HCT116 (cell line): ENCODE measurements around the gene TOR1AIP2. TPM values are rescaled to one million over a fixed set of nuclear protein-coding genes. Genes with fewer than 3 reads are reported as not detected.
"Not testable (repeated sequence)": the region's sequence is repeated elsewhere in the genome, so short reads cannot be mapped to it uniquely, and the experiment has no call there.

Source experiments
- ATAC-seq: fragments of 200-7000 bp; cut with Tn5 transposase; 2 replicates; pipeline ENCODE4 v1.9.1; 2020; ENCODE audit warnings: mild to moderate bottlenecking, moderate library complexity
- BruUV-seq: library from RNA; stranded (reverse); fragments of 400-500 nt; replicated peaks from 2 replicates; lab custom pipeline; 2021; lab: Mats Ljungman, UMichigan
- CTCF ChIA-PET: fragments of 300-600 bp; sonication (Branson Sonifier 250); formaldehyde crosslinking; loops from one replicate; lab custom pipeline; 2021; ENCODE audit warnings: antibody characterized with exemption; lab: Charles Lee
- POLR2A ChIA-PET: fragments of 300-600, 350-600 bp; sonication (Branson Sonifier 250); formaldehyde crosslinking; loops from one replicate; lab custom pipeline; 2021; ENCODE audit warnings: antibody characterized with exemption; lab: Charles Lee
- RAD21 ChIA-PET, 2 experiments: fragments of 300-600 bp; sonication (Branson Sonifier 250); formaldehyde crosslinking; loops; one replicate each; lab custom pipeline; 2023; ENCODE audit warnings: low total read pairs in 2 of 2; ENCODE audit not compliant: uncharacterized antibody in 2 of 2, unreplicated experiment in 2 of 2, low non-redundant PET in 1 of 2; lab: Charles Lee
- DNase-seq: peaks from one replicate; pipeline ENCODE4 v3.0.0-alpha.2; 2010; ENCODE audit warnings: low read depth, low spot score
- H2AFZ ChIP-seq: fragments of 200-600 bp; shearing (Covaris generic), sonication (generic); 2 replicates; pipeline ENCODE4 v1.6.1; 2017; ENCODE audit warnings: low read depth, mixed run types, mixed read lengths, antibody characterized with exemption, low read length; ENCODE audit not compliant: poor library complexity, severe bottlenecking
- H3K27ac ChIP-seq: 2 replicates; pipeline ENCODE4 v1.5.1; 2012; ENCODE audit warnings: low read depth, low read length
- H3K27me3 ChIP-seq: fragments of 200-600 bp; sonication (generic); 2 replicates; pipeline ENCODE4 v1.6.1; 2016; ENCODE audit warnings: mixed run types, low read length, mixed read lengths; ENCODE audit not compliant: insufficient read depth
- H3K36me3 ChIP-seq, 2 experiments: fragments of 200-500 bp in 1 of 2; fragments of 200-600 bp in 1 of 2; sonication (Bioruptor generic) in 1 of 2; sonication (generic) in 1 of 2; 2 replicates each; pipeline versions ENCODE4 v1.5.1 to v1.6.1; 2014 to 2016; ENCODE audit warnings: low read length in 2 of 2, inconsistent platforms in 1 of 2, mixed read lengths in 1 of 2, mixed run types in 1 of 2; ENCODE audit not compliant: insufficient read depth in 2 of 2, control insufficient read depth in 1 of 2
- H3K4me1 ChIP-seq, 2 experiments: fragments of 200-600 bp in 1 of 2; sonication (generic) in 1 of 2; 2 replicates each; pipeline versions ENCODE4 v1.5.1 to v1.6.1; 2012 to 2017; ENCODE audit warnings: low read length in 2 of 2, inconsistent platforms in 1 of 2, mild to moderate bottlenecking in 1 of 2, mixed read lengths in 1 of 2, mixed run types in 1 of 2, moderate library complexity in 1 of 2; ENCODE audit not compliant: insufficient read depth in 2 of 2, control insufficient read depth in 1 of 2
- H3K4me2 ChIP-seq: fragments of 200-600 bp; sonication (generic); 2 replicates; pipeline ENCODE4 v1.6.1; 2017; ENCODE audit warnings: mixed run types, low read length, mixed read lengths
- H3K4me3 ChIP-seq, 2 experiments: fragments of 200-600 bp in 1 of 2; sonication (generic) in 1 of 2; replicated peaks in 1 of 2; 2 replicates each; pipeline ENCODE4 v1.5.1; 2011 to 2016; ENCODE audit warnings: low read length in 2 of 2, control low read depth in 1 of 2, low read depth in 1 of 2, mild to moderate bottlenecking in 1 of 2, mixed read lengths in 1 of 2, mixed run types in 1 of 2
- H3K79me2 ChIP-seq: fragments of 200-600 bp; sonication (generic); 2 replicates; pipeline ENCODE4 v1.6.1; 2017; ENCODE audit warnings: mild to moderate bottlenecking, mixed run types, low read length, moderate library complexity, mixed read lengths; ENCODE audit not compliant: insufficient read depth
- H3K9ac ChIP-seq: fragments of 200-600 bp; sonication (generic); 2 replicates; pipeline ENCODE4 v1.6.1; 2016; ENCODE audit warnings: low read length, mixed read lengths
- H3K9me2 ChIP-seq: fragments of 200-600 bp; sonication (generic), shearing (Covaris generic); 2 replicates; pipeline ENCODE4 v1.6.1; 2017; ENCODE audit warnings: mixed run types, mild to moderate bottlenecking, moderate library complexity; ENCODE audit not compliant: insufficient read depth
- H3K9me3 ChIP-seq, 2 experiments: fragments of 200-500 bp in 1 of 2; fragments of 200-600 bp in 1 of 2; sonication (Bioruptor generic) in 1 of 2; sonication (generic) in 1 of 2; 2 replicates each; pipeline ENCODE4 v1.6.1; 2014 to 2017; ENCODE audit warnings: low read length in 2 of 2, mixed read lengths in 2 of 2, inconsistent platforms in 1 of 2, low read depth in 1 of 2, mild to moderate bottlenecking in 1 of 2, mixed run types in 1 of 2, moderate library complexity in 1 of 2; ENCODE audit not compliant: control insufficient read depth in 1 of 2, insufficient read depth in 1 of 2
- H4K20me1 ChIP-seq: fragments of 200-600 bp; sonication (generic), shearing (Covaris generic); 2 replicates; pipeline ENCODE4 v1.6.1; 2017; ENCODE audit warnings: mixed run types, mild to moderate bottlenecking, moderate library complexity; ENCODE audit not compliant: insufficient read depth
- CEBPB ChIP-seq: IDR thresholded peaks from 2 replicates; pipeline ENCODE4 v1.6.1; 2012; ENCODE audit warnings: low read depth
- RAD21 ChIP-seq: IDR thresholded peaks from 2 replicates; pipeline ENCODE4 v1.6.1; 2012; ENCODE audit warnings: low read depth, mild to moderate bottlenecking
- SIN3A ChIP-seq: IDR thresholded peaks from 2 replicates; pipeline ENCODE4 v1.6.1; 2012; ENCODE audit warnings: low read depth
- SRF ChIP-seq: IDR thresholded peaks from 2 replicates; pipeline ENCODE4 v1.6.1; 2012; ENCODE audit warnings: low read depth
- intact Hi-C: fragments of 100-400 bp; cut with micrococcal nuclease; formaldehyde crosslinking; loops from 2 replicates; pipeline ENCODE4 v1.10.0; 2022
- total RNA-seq: library from RNA; stranded (reverse); gene quantifications from one replicate; pipeline ENCODE4 v1.2.1, GENCODE V29; 2021; ENCODE audit not compliant: unreplicated experiment

Gene TOR1AIP2
- total RNA-seq, 1 experiment from 2014 or later, result 106 TPM

GRCh38 chr1:179836686-179837445 is 40.7 kb downstream of the TOR1AIP2 start:
- RAD21 ChIA-PET, result not testable (repeated sequence)

GRCh38 chr1:179831852-179832699 is 45.5 kb downstream of the TOR1AIP2 start:
- no peak overlapping the region for H3K4me2 ChIP-seq
- H3K9ac ChIP-seq, result no peak overlapping the region
- H3K79me2 ChIP-seq, result no peaks in the 10 kb centered on the region
- POLR2A ChIA-PET, result no interaction called here
- H4K20me1 ChIP-seq, result no peaks in the 10 kb centered on the region
- intact Hi-C loops, result no loop called here
- ATAC-seq (no peak), DNase-seq (no peak)
- H3K4me1 ChIP-seq, result peaks cover 0 to 6% of the 10 kb centered on the region in 2 experiments; a peak in 1 of 4 replicates
- H3K9me2 ChIP-seq, result no peaks in the 10 kb centered on the region
- no peaks in the 10 kb centered on the region for H3K27me3 ChIP-seq
- H3K4me3 ChIP-seq, result no peak overlapping the region
- no peaks in the 10 kb centered on the region for H3K36me3 ChIP-seq
- no peak overlapping the region for H2AFZ ChIP-seq
- BruUV-seq, result no TSS peak
- no peaks in the 10 kb centered on the region for H3K9me3 ChIP-seq
- RAD21 ChIA-PET, result no interaction called here
- TF ChIP-seq SIN3A (no peak), SRF (no peak), RAD21 (no peak), CEBPB (no peak)
- no peak overlapping the region for H3K27ac ChIP-seq
- CTCF ChIA-PET, result interaction anchor here (1.0 kb wide), 1 partner anchor 17 kb away, joined by 3 read pairs; no protein-coding TSS in a partner anchor

More at GRCh38 chr1:179836686-179837445, 40.7 kb downstream of the TOR1AIP2 start:
- POLR2A ChIA-PET, ATAC-seq, BruUV-seq, H3K4me2 ChIP-seq, H3K9me2 ChIP-seq, H3K27ac ChIP-seq, H3K79me2 ChIP-seq, H3K4me1 ChIP-seq, H3K9ac ChIP-seq, intact Hi-C loops, H2AFZ ChIP-seq, H3K4me3 ChIP-seq, H3K36me3 ChIP-seq, DNase-seq, H3K9me3 ChIP-seq, H3K27me3 ChIP-seq, H4K20me1 ChIP-seq: not testable (repeated sequence)
- CTCF ChIA-PET, result interaction anchor here (2.2 to 2.6 kb wide), 2 partner anchors 22 to 27 kb away, joined by 6 to 12 read pairs; no protein-coding TSS in a partner anchor
